IMR-90 (cell line): ENCODE measurements around the gene PIP4K2A. TPM values are rescaled to one million over a fixed set of nuclear protein-coding genes. Genes with fewer than 3 reads are reported as not detected.

Experiments used
- ATAC-seq: fragments of 200-7000 bp; cut with Tn5 transposase; 2 replicates; pipeline ENCODE4 v1.9.1; 2020; ENCODE audit warnings: low read depth, mild to moderate bottlenecking, moderate library complexity
- BruUV-seq: library from RNA; stranded (reverse); fragments of 400-500 nt; replicated peaks from 2 replicates; lab custom pipeline; 2021; lab: Mats Ljungman, UMichigan
- CTCF ChIA-PET: fragments of 300-600 bp; formaldehyde crosslinking; extraction: SDS; loops from one replicate; lab custom pipeline; 2021; ENCODE audit warnings: antibody characterized with exemption; lab: Yijun Ruan, JAX
- POLR2A ChIA-PET: fragments of 300-600 bp; sonication (Branson Sonifier 250); formaldehyde crosslinking; loops from one replicate; lab custom pipeline; 2022; ENCODE audit warnings: antibody characterized with exemption; ENCODE audit not compliant: unreplicated experiment; lab: Charles Lee
- DNase-seq: peaks from one replicate; pipeline ENCODE4 v3.0.0; 2013
- H2AFZ ChIP-seq: replicated peaks from 2 replicates; pipeline ENCODE3; 2013; ENCODE audit warnings: low read length, mild to moderate bottlenecking; ENCODE audit not compliant: poor library complexity
- H2AK5ac ChIP-seq: 2 replicates; pipeline ENCODE4 v1.6.1; 2013; ENCODE audit warnings: low read depth, low read length, inconsistent platforms
- H2AK9ac ChIP-seq: replicated peaks from 2 replicates; pipeline ENCODE3; 2013; ENCODE audit warnings: mild to moderate bottlenecking, low read depth, low read length, moderate library complexity; ENCODE audit not compliant: poor library complexity
- H2BK120ac ChIP-seq: 2 replicates; pipeline ENCODE4 v1.6.1; 2013; ENCODE audit warnings: low read depth, low read length, inconsistent platforms
- H2BK15ac ChIP-seq: 3 replicates; pipeline ENCODE4 v1.6.1; 2013; ENCODE audit warnings: low read depth, low read length, inconsistent platforms
- H2BK20ac ChIP-seq: 2 replicates; pipeline ENCODE4 v1.6.1; 2013; ENCODE audit warnings: low read depth, mild to moderate bottlenecking, inconsistent platforms, low read length, moderate library complexity
- H2BK5ac ChIP-seq: 2 replicates; pipeline ENCODE4 v1.6.1; 2013; ENCODE audit warnings: mild to moderate bottlenecking, low read depth, low read length, inconsistent platforms; ENCODE audit not compliant: poor library complexity, severe bottlenecking
- H3K14ac ChIP-seq: replicated peaks from 2 replicates; pipeline ENCODE4 v1.6.1; 2013; ENCODE audit warnings: low read depth, low read length, inconsistent platforms
- H3K18ac ChIP-seq: 2 replicates; pipeline ENCODE4 v1.6.1; 2013; ENCODE audit warnings: low read depth, low read length, control low read depth
- H3K23ac ChIP-seq: 2 replicates; pipeline ENCODE4 v1.6.1; 2013; ENCODE audit warnings: low read depth, low read length, inconsistent platforms
- H3K27ac ChIP-seq: 2 replicates; pipeline ENCODE4 v1.5.1; 2013; ENCODE audit warnings: mild to moderate bottlenecking, control low read depth, low read length; ENCODE audit not compliant: insufficient read depth
- H3K27me3 ChIP-seq: 2 replicates; pipeline ENCODE4 v1.6.1; 2013; ENCODE audit warnings: low read length; ENCODE audit not compliant: control insufficient read depth, insufficient read depth
- H3K36me3 ChIP-seq: 2 replicates; pipeline ENCODE4 v1.6.1; 2013; ENCODE audit warnings: low read length, mixed read lengths; ENCODE audit not compliant: control insufficient read depth, insufficient read depth
- H3K4ac ChIP-seq: 2 replicates; pipeline ENCODE4 v1.6.1; 2013; ENCODE audit warnings: low read depth, low read length, inconsistent platforms
- H3K4me1 ChIP-seq: 2 replicates; pipeline ENCODE4 v1.6.1; 2013; ENCODE audit warnings: low read length, mixed read lengths; ENCODE audit not compliant: control insufficient read depth, insufficient read depth
- H3K4me2 ChIP-seq: 2 replicates; pipeline ENCODE4 v1.6.1; 2013; ENCODE audit warnings: low read depth, mild to moderate bottlenecking, control low read depth, low read length, moderate library complexity
- H3K4me3 ChIP-seq: 2 replicates; pipeline ENCODE4 v1.5.1; 2013; ENCODE audit warnings: low read depth, mild to moderate bottlenecking, control low read depth, low read length, moderate library complexity; ENCODE audit not compliant: insufficient read depth
- H3K56ac ChIP-seq: 2 replicates; pipeline ENCODE4 v1.6.1; 2013; ENCODE audit warnings: low read length, inconsistent platforms; ENCODE audit not compliant: insufficient read depth; ENCODE audit errors: extremely low read depth
- H3K79me1 ChIP-seq, 2 experiments: 2 replicates each; pipeline ENCODE4 v1.6.1; 2013; ENCODE audit warnings: low read length in 2 of 2, inconsistent platforms in 1 of 2, low read depth in 1 of 2
- H3K9ac ChIP-seq: 2 replicates; pipeline ENCODE4 v1.6.1; 2013; ENCODE audit warnings: low read depth, low read length, control low read depth
- H3K9me1 ChIP-seq: 2 replicates; pipeline ENCODE4 v1.6.1; 2013; ENCODE audit warnings: low read length, inconsistent platforms; ENCODE audit not compliant: insufficient read depth
- H3K9me3 ChIP-seq: 2 replicates; pipeline ENCODE4 v1.6.1; 2013; ENCODE audit warnings: low read length; ENCODE audit not compliant: control insufficient read depth, insufficient read depth
- H4K20me1 ChIP-seq: 2 replicates; pipeline ENCODE4 v1.6.1; 2013; ENCODE audit warnings: low read length, inconsistent platforms; ENCODE audit not compliant: insufficient read depth
- H4K5ac ChIP-seq: 2 replicates; pipeline ENCODE4 v1.6.1; 2013; ENCODE audit warnings: mild to moderate bottlenecking, low read depth, low read length, control low read depth
- H4K8ac ChIP-seq, 2 experiments: 2 replicates each; pipeline ENCODE4 v1.6.1; 2013; ENCODE audit warnings: low read depth in 2 of 2, low read length in 2 of 2, control low read depth in 1 of 2, inconsistent platforms in 1 of 2
- H4K91ac ChIP-seq: 2 replicates; pipeline ENCODE4 v1.6.1; 2013; ENCODE audit warnings: low read depth, low read length, inconsistent platforms; ENCODE audit not compliant: insufficient read depth
- BHLHE40 ChIP-seq: fragments of 150-350 bp; IDR thresholded peaks from 2 replicates; pipeline ENCODE4 v1.6.1; 2016; ENCODE audit warnings: mild to moderate bottlenecking, low read depth, low read length
- CTCF ChIP-seq: conservative IDR thresholded peaks from 2 replicates; pipeline ENCODE4 v1.5.1; 2012; ENCODE audit warnings: mild to moderate bottlenecking, low read depth, low read length, improper control_type of control experiment
- ELK1 ChIP-seq: fragments of 150-350 bp; IDR thresholded peaks from 2 replicates; pipeline ENCODE4 v1.6.1; 2016; ENCODE audit warnings: low read depth, mild to moderate bottlenecking, low read length, moderate library complexity, borderline replicate concordance
- FOS ChIP-seq: fragments of 150-350 bp; IDR thresholded peaks from 2 replicates; pipeline ENCODE4 v1.6.1; 2016; ENCODE audit warnings: low read depth, low read length
- MXI1 ChIP-seq: IDR thresholded peaks from 2 replicates; pipeline ENCODE4 v1.6.1; 2012; ENCODE audit warnings: low read depth, mild to moderate bottlenecking, low read length, moderate library complexity, borderline replicate concordance
- POLR2A ChIP-seq: IDR thresholded peaks from 2 replicates; pipeline ENCODE4 v1.6.1; 2012; ENCODE audit warnings: mild to moderate bottlenecking, low read depth, low read length
- RCOR1 ChIP-seq: IDR thresholded peaks from 2 replicates; pipeline ENCODE4 v1.6.1; 2012; ENCODE audit warnings: mild to moderate bottlenecking, low read length, improper control_type of control experiment; ENCODE audit not compliant: insufficient replicate concordance
- RFX5 ChIP-seq: IDR thresholded peaks from 2 replicates; pipeline ENCODE4 v1.8.0; 2012; ENCODE audit warnings: low read depth, mild to moderate bottlenecking, low read length, moderate library complexity
- SMC3 ChIP-seq: fragments of 150-350 bp; IDR thresholded peaks from 2 replicates; pipeline ENCODE4 v1.6.1; 2016; ENCODE audit warnings: low read depth, mild to moderate bottlenecking, antibody characterized with exemption, low read length, moderate library complexity
- WGBS, 2 experiments: methylation state at CpG; one replicate each; pipeline versions ENCODE4 v1.1.5 to v1.1.7; 2013; ENCODE audit warnings: missing lambda C conversion rate in 2 of 2; ENCODE audit not compliant: insufficient read length in 1 of 2; ENCODE audit errors: extremely low coverage in 2 of 2; 5-methylcytosine and 5-hydroxymethylcytosine counted together
- dilution Hi-C: fragments of 300-500 bp; cut with HindIII; formaldehyde crosslinking; loops from one replicate; pipeline ENCODE4 v1.14.3; 2018; ENCODE audit warnings: low sequenced_read_pairs; ENCODE audit not compliant: unreplicated experiment
- in situ Hi-C: fragments of 300-500 bp; cut with MboI; formaldehyde crosslinking; loops from 3 replicates; pipeline ENCODE4 v1.14.3; 2019; ENCODE audit warnings: low sequenced_read_pairs, inconsistent platforms, mixed read lengths
- intact Hi-C: fragments of 100-400 bp; cut with micrococcal nuclease; formaldehyde crosslinking; loops from 2 replicates; pipeline ENCODE4 v1.10.0; 2022
- polyA plus RNA-seq, 3 experiments: library from polyadenylated mRNA; depleted of rRNA; stranded (reverse); fragments of >200 nt; gene quantifications; 2 replicates each; pipeline ENCODE4 v1.2.3, GENCODE V29; 2012; ENCODE audit warnings: low replicate concordance in 1 of 3
- total RNA-seq: library from RNA; depleted of rRNA; stranded (reverse); fragments of >200 nt; gene quantifications from 2 replicates; pipeline ENCODE4 v1.2.3, GENCODE V29; 2012

Gene PIP4K2A
- total and polyA plus RNA-seq, 2 of the 4 experiments (the other 2 are of a cell fraction) = 9.8 to 18.1 TPM

GRCh38 chr10:22708772-22709171 is 5.6 kb downstream of the PIP4K2A start:
- no peak overlapping the region for H3K14ac ChIP-seq
- ATAC-seq (no peak), DNase-seq (no peak)
- no peak overlapping the region for H3K4me2 ChIP-seq
- dilution Hi-C loops = no loop called here
- no peak for TF ChIP-seq MXI1
- no peak for TF ChIP-seq ELK1
- TF ChIP-seq RCOR1 = no peak
- TF ChIP-seq POLR2A = no peak
- no peak for TF ChIP-seq SMC3
- TF ChIP-seq FOS = no peak
- TF ChIP-seq CTCF = no peak
- TF ChIP-seq RFX5 = no peak
- no peak for TF ChIP-seq BHLHE40
- BruUV-seq = no TSS peak
- no peak overlapping the region for H4K91ac ChIP-seq
- no peak overlapping the region for H3K23ac ChIP-seq
- no peak overlapping the region for H2AK9ac ChIP-seq
- no peaks in the 10 kb centered on the region; the same call in 1 of the 2 replicates for H3K4me1 ChIP-seq
- no peak overlapping the region for H2BK120ac ChIP-seq
- H3K9me1 ChIP-seq = peaks cover 8% of the 10 kb centered on the region
- no peaks in the 10 kb centered on the region for H3K9me3 ChIP-seq
- no CpG with 5 or more reads among the region's 1 CpG for WGBS, 2 experiments
- POLR2A ChIA-PET = no interaction called here
- no peak overlapping the region for H3K56ac ChIP-seq
- no peak overlapping the region for H3K18ac ChIP-seq
- H3K79me1 ChIP-seq = peaks cover 40 to 70% of the 10 kb centered on the region in 2 experiments
- H2BK20ac ChIP-seq = no peak overlapping the region
- CTCF ChIA-PET = no interaction called here
- H4K5ac ChIP-seq = no peak overlapping the region
- no peak overlapping the region for H3K4ac ChIP-seq
- in situ Hi-C loops = no loop called here
- intact Hi-C loops = no loop called here
- no peaks in the 10 kb centered on the region for H3K36me3 ChIP-seq
- H3K27ac ChIP-seq = no peak overlapping the region
- no peak overlapping the region for H2AK5ac ChIP-seq
- no peak overlapping the region for H2AFZ ChIP-seq
- H4K20me1 ChIP-seq = peaks cover 60% of the 10 kb centered on the region
- no peak overlapping the region for H3K9ac ChIP-seq
- H2BK5ac ChIP-seq = no peak overlapping the region
- no peak overlapping the region for H4K8ac ChIP-seq
- no peak overlapping the region for H2BK15ac ChIP-seq
- H3K27me3 ChIP-seq = no peaks in the 10 kb centered on the region
- H3K4me3 ChIP-seq = no peak overlapping the region
